HG03108 (cell line): ENCODE measurements around the gene LRFN4.
A peak's percentile ranks its signal among the peaks of the same experiment; 100 is the strongest.

Experiments
- ATAC-seq: cut with Tn5 transposase; IDR thresholded peaks from one replicate; pipeline ENCODE4 v1.9.1; 2021; ENCODE audit warnings: moderate library complexity; ENCODE audit not compliant: unreplicated experiment

The LRFN4 gene

GRCh38 chr11:66845143-66845875 lies 11.6 kb upstream of the LRFN4 start:
- ATAC-seq, result no peak

- ATAC-seq, result no peak
Observed at GRCh38 chr11:66845876-66846212, 11.0 kb upstream of the LRFN4 start.

GRCh38 chr11:66846671-66847091 lies 10.2 kb upstream of the LRFN4 start:
- no peak for ATAC-seq

- no peak for ATAC-seq
Observed at GRCh38 chr11:66847461-66848232, 9.2 kb upstream of the LRFN4 start.

- ATAC-seq, result no peak
Observed at GRCh38 chr11:66848671-66849500, 8.0 kb upstream of the LRFN4 start.

GRCh38 chr11:66849501-66850234 lies 7.2 kb upstream of the LRFN4 start:
- no peak for ATAC-seq

- ATAC-seq, result no peak
Observed at GRCh38 chr11:66850235-66850587, 6.7 kb upstream of the LRFN4 start.

- ATAC-seq, result no peak
Observed at GRCh38 chr11:66850588-66851238, 6.2 kb upstream of the LRFN4 start.

- ATAC-seq, result no peak
Observed at GRCh38 chr11:66851239-66851596, 5.6 kb upstream of the LRFN4 start.

GRCh38 chr11:66851698-66852465 lies 5.0 kb upstream of the LRFN4 start:
- no peak for ATAC-seq

GRCh38 chr11:66852466-66853241 lies 4.2 kb upstream of the LRFN4 start:
- no peak for ATAC-seq

- no peak for ATAC-seq
Observed at GRCh38 chr11:66853242-66854229, 3.3 kb upstream of the LRFN4 start.

GRCh38 chr11:66854231-66854661 lies 2.6 kb upstream of the LRFN4 start:
- ATAC-seq, result no peak

GRCh38 chr11:66854729-66855211 lies 2.1 kb upstream of the LRFN4 start:
- ATAC-seq, result no peak

- peak; percentile 59 for ATAC-seq
Observed at GRCh38 chr11:66855574-66856495, 1.0 kb upstream of the LRFN4 start.

- ATAC-seq, result no peak
Observed at GRCh38 chr11:66857234-66857926, 516 bp downstream of the LRFN4 start.
